Left lung (tissue), 10 donors: ENCODE data around the gene AKAP7. TPM values are rescaled to one million over a fixed set of nuclear protein-coding genes. Genes with fewer than 3 reads are reported as not detected.

Experiments
- ATAC-seq: fragments of 200-7000 bp; cut with Tn5 transposase; one replicate; pipeline ENCODE4 v1.9.1; 2020; ENCODE audit warnings: moderate library complexity
- DNase-seq, 4 donors: peaks; one replicate each; pipeline ENCODE4 v3.0.0-alpha.2; 2013 to 2020
- H3K27ac ChIP-seq, 2 donors: fragments of 200-600 bp; sonication (generic) in 1 of 2; one replicate each; pipeline versions ENCODE4 v1.5.0 to v1.8.0; 2020 to 2021
- H3K27me3 ChIP-seq, 2 donors: fragments of 200-600 bp; sonication (generic) in 1 of 2; one replicate each; pipeline versions ENCODE4 v1.5.0 to v1.8.0; 2020 to 2021
- H3K36me3 ChIP-seq, 2 donors: fragments of 200-600 bp; sonication (generic) in 1 of 2; one replicate each; pipeline versions ENCODE4 v1.5.0 to v1.8.0; 2020 to 2021
- H3K4me1 ChIP-seq, 2 donors: fragments of 200-600 bp; one replicate each; pipeline ENCODE4 v1.8.0; 2021
- H3K4me3 ChIP-seq, 2 donors: fragments of 200-600 bp; sonication (generic) in 1 of 2; one replicate each; pipeline versions ENCODE4 v1.5.0 to v1.8.0; 2020 to 2021; ENCODE audit warnings: mild to moderate bottlenecking in 1 of 2
- H3K9me3 ChIP-seq, 2 donors: fragments of 200-600 bp; sonication (generic) in 1 of 2; one replicate each; pipeline versions ENCODE4 v1.5.0 to v1.8.0; 2020 to 2021
- CTCF ChIP-seq, 2 donors: fragments of 200-600 bp; sonication (generic) in 1 of 2; IDR thresholded peaks; one replicate each; pipeline versions ENCODE4 v1.5.0 to v1.8.0; 2021; ENCODE audit warnings: antibody characterized with exemption in 2 of 2
- intact Hi-C, 2 donors: fragments of 100-400 bp; cut with DNase I; formaldehyde crosslinking; loops; one replicate each; pipeline versions ENCODE4 v1.11.2 to v1.14.2; 2022
- polyA plus RNA-seq, 6 donors: library from polyadenylated mRNA; unstranded; fragments of 120-200 nt; gene quantifications; one replicate each; pipeline ENCODE4 v1.2.1, GENCODE V29; 2013; ENCODE audit not compliant: insufficient read length in 6 of 6
- total RNA-seq, 2 donors: library from RNA; stranded (reverse); fragmentation: NEBNext Ultra II Directional; extraction: Animal tissue kit (Norgen Biotek cat#: 25700); gene quantifications; one replicate each; pipeline ENCODE4 v1.2.1, GENCODE V29; 2021
- donor health status: DM: no; HTN: yes; CAD: no.
- donor health status: DM: no; HTN: no; CAD: no.

The AKAP7 gene
- total and polyA plus RNA-seq, 8 donors = 9.3 to 28.2 (median 21.2) TPM

GRCh38 chr6:131331873-131332781 lies 196.9 kb downstream of the AKAP7 start:
- peak overlapping the region; percentile 23 to 24 for H3K27ac ChIP-seq
- H3K27me3 ChIP-seq = no peaks in the 10 kb centered on the region
- intact Hi-C loops = no loop called here
- no peaks in the 10 kb centered on the region for H3K36me3 ChIP-seq
- no peak for TF ChIP-seq CTCF (IDR thresholded peaks at IDR 0.05)
- peaks cover 0 to 3% of the 10 kb centered on the region in 2 donors for H3K4me1 ChIP-seq
- ATAC-seq (peak; percentile 75), DNase-seq (no peak)
- H3K9me3 ChIP-seq = no peaks in the 10 kb centered on the region
- H3K4me3 ChIP-seq = no peak overlapping the region

Other genes starting within 250 kb of the AKAP7 start
- gene EPB41L2, start 72.2 kb upstream of the AKAP7 start, total RNA-seq = 10 to 100 TPM; 91.3 to 97.1 TPM
- gene EPB41L2, start 72.2 kb upstream of the AKAP7 start, polyA plus RNA-seq = 100 to 1,000 TPM; 224 to 277 (median 268) TPM